Activated naive CD8-positive, alpha-beta T cell treated with anti-CD3 and anti-CD28 coated beads for 36 hours (primary cell): ENCODE data around the gene NOL6. TPM values are rescaled to one million over a fixed set of nuclear protein-coding genes. Genes with fewer than 3 reads are reported as not detected.

ENCODE experiments used
- DNase-seq: peaks from one replicate; pipeline ENCODE4 v3.0.0; 2021
- H3K27ac Mint-ChIP-seq: one replicate; pipeline ENCODE4 v1.8.0; 2022; ENCODE audit warnings: mild to moderate bottlenecking, moderate library complexity, mixed read lengths
- H3K27me3 Mint-ChIP-seq: one replicate; pipeline ENCODE4 v1.8.0; 2022; ENCODE audit warnings: mild to moderate bottlenecking, mixed read lengths
- H3K36me3 Mint-ChIP-seq: one replicate; pipeline ENCODE4 v1.8.0; 2021; ENCODE audit warnings: mild to moderate bottlenecking, mixed read lengths
- H3K4me1 Mint-ChIP-seq: one replicate; pipeline ENCODE4 v1.8.0; 2021; ENCODE audit warnings: mixed read lengths
- H3K4me3 Mint-ChIP-seq: one replicate; pipeline ENCODE4 v1.8.0; 2022; ENCODE audit warnings: mild to moderate bottlenecking, moderate library complexity, mixed read lengths
- H3K9me3 Mint-ChIP-seq: one replicate; pipeline ENCODE4 v1.8.0; 2022; ENCODE audit warnings: mixed read lengths
- total RNA-seq, 2 experiments: library from RNA; stranded (reverse); gene quantifications; one replicate each; pipeline ENCODE4 v1.2.3, GENCODE V29; 2021

Gene NOL6
- total RNA-seq, 2 experiments from 2014 or later: 80.8 to 82.2 TPM

GRCh38 chr9:33480976-33481375, 7.3 kb upstream of the NOL6 start:
- Mint-ChIP-seq H3K4me3 (no peak overlapping the region), H3K4me1 (no peaks in the 10 kb centered on the region), H3K9me3 (no peaks in the 10 kb centered on the region), H3K27ac (no peak overlapping the region), H3K27me3 (no peaks in the 10 kb centered on the region), H3K36me3 (no peaks in the 10 kb centered on the region)
- no peak for DNase-seq

GRCh38 chr9:33480106-33480505, 6.4 kb upstream of the NOL6 start:
- H3K27ac Mint-ChIP-seq: no peak overlapping the region
- no peak for DNase-seq
- no peaks in the 10 kb centered on the region for H3K4me1 Mint-ChIP-seq
- no peaks in the 10 kb centered on the region for H3K36me3 Mint-ChIP-seq
- H3K9me3 Mint-ChIP-seq: no peaks in the 10 kb centered on the region
- no peaks in the 10 kb centered on the region for H3K27me3 Mint-ChIP-seq
- no peak overlapping the region for H3K4me3 Mint-ChIP-seq

- no peak for DNase-seq
- Mint-ChIP-seq H3K4me3 (no peak overlapping the region), H3K27ac (no peak overlapping the region), H3K4me1 (peaks cover 13% of the 10 kb centered on the region), H3K27me3 (no peaks in the 10 kb centered on the region), H3K9me3 (no peaks in the 10 kb centered on the region), H3K36me3 (peaks cover 17% of the 10 kb centered on the region)
These were observed 2.8 kb upstream of the NOL6 start for GRCh38 chr9:33476503-33476902.

- peaks cover 22% of the 10 kb centered on the region for H3K36me3 Mint-ChIP-seq
These were observed 1.6 kb upstream of the NOL6 start for GRCh38 chr9:33475357-33475756.

GRCh38 chr9:33472881-33473615, 676 bp downstream of the NOL6 start:
- peaks cover 28% of the 10 kb centered on the region for H3K36me3 Mint-ChIP-seq
- peaks cover 18% of the 10 kb centered on the region for H3K4me1 Mint-ChIP-seq
- H3K27me3 Mint-ChIP-seq: no peaks in the 10 kb centered on the region

More at GRCh38 chr9:33475357-33475756, 1.6 kb upstream of the NOL6 start:
- no peaks in the 10 kb centered on the region for H3K27me3 Mint-ChIP-seq
- H3K4me1 Mint-ChIP-seq: peaks cover 18% of the 10 kb centered on the region
- H3K4me3 Mint-ChIP-seq: no peak overlapping the region
- no peak overlapping the region for H3K27ac Mint-ChIP-seq
- H3K9me3 Mint-ChIP-seq: no peaks in the 10 kb centered on the region
- no peak for DNase-seq

GRCh38 chr9:33472171-33472880, 1.4 kb downstream of the NOL6 start:
- no peak for DNase-seq
- peaks cover 18% of the 10 kb centered on the region for H3K4me1 Mint-ChIP-seq
- H3K9me3 Mint-ChIP-seq: no peaks in the 10 kb centered on the region
- no peaks in the 10 kb centered on the region for H3K27me3 Mint-ChIP-seq
- peak overlapping the region; percentile 97 for H3K4me3 Mint-ChIP-seq
- peaks cover 29% of the 10 kb centered on the region for H3K36me3 Mint-ChIP-seq
- peak overlapping the region; percentile 16 for H3K27ac Mint-ChIP-seq

More at GRCh38 chr9:33472881-33473615, 676 bp downstream of the NOL6 start:
- no peaks in the 10 kb centered on the region for H3K9me3 Mint-ChIP-seq
- DNase-seq: no peak
- peak overlapping the region; percentile 97 for H3K4me3 Mint-ChIP-seq
- H3K27ac Mint-ChIP-seq: peak overlapping the region; percentile 92

GRCh38 chr9:33471361-33471760, 2.4 kb downstream of the NOL6 start:
- H3K4me3 Mint-ChIP-seq: no peak overlapping the region
- no peaks in the 10 kb centered on the region for H3K27me3 Mint-ChIP-seq

GRCh38 chr9:33469891-33470290, 3.8 kb downstream of the NOL6 start:
- Mint-ChIP-seq H3K27ac (no peak overlapping the region), H3K4me3 (no peak overlapping the region), H3K4me1 (peaks cover 18% of the 10 kb centered on the region), H3K36me3 (peaks cover 31% of the 10 kb centered on the region), H3K9me3 (no peaks in the 10 kb centered on the region), H3K27me3 (no peaks in the 10 kb centered on the region)
- no peak for DNase-seq

More at GRCh38 chr9:33471361-33471760, 2.4 kb downstream of the NOL6 start:
- peaks cover 18% of the 10 kb centered on the region for H3K4me1 Mint-ChIP-seq
- no peak for DNase-seq
- H3K27ac Mint-ChIP-seq: no peak overlapping the region
- peaks cover 29% of the 10 kb centered on the region for H3K36me3 Mint-ChIP-seq
- H3K9me3 Mint-ChIP-seq: no peaks in the 10 kb centered on the region

- H3K9me3 Mint-ChIP-seq: no peaks in the 10 kb centered on the region
- H3K27ac Mint-ChIP-seq: no peak overlapping the region
- no peak for DNase-seq
These were observed 4.7 kb downstream of the NOL6 start for GRCh38 chr9:33468797-33469621.

GRCh38 chr9:33468215-33468730, 5.5 kb downstream of the NOL6 start:
- H3K9me3 Mint-ChIP-seq: no peaks in the 10 kb centered on the region
- H3K36me3 Mint-ChIP-seq: peaks cover 31% of the 10 kb centered on the region
- no peak overlapping the region for H3K27ac Mint-ChIP-seq
- no peak overlapping the region for H3K4me3 Mint-ChIP-seq
- no peaks in the 10 kb centered on the region for H3K27me3 Mint-ChIP-seq
- peaks cover 17% of the 10 kb centered on the region for H3K4me1 Mint-ChIP-seq
- DNase-seq: no peak

More at GRCh38 chr9:33468797-33469621, 4.7 kb downstream of the NOL6 start:
- H3K36me3 Mint-ChIP-seq: peaks cover 34% of the 10 kb centered on the region
- H3K4me3 Mint-ChIP-seq: no peak overlapping the region
- H3K27me3 Mint-ChIP-seq: no peaks in the 10 kb centered on the region
- H3K4me1 Mint-ChIP-seq: peaks cover 17% of the 10 kb centered on the region

GRCh38 chr9:33467526-33467925, 6.2 kb downstream of the NOL6 start:
- no peak overlapping the region for H3K27ac Mint-ChIP-seq
- H3K36me3 Mint-ChIP-seq: peaks cover 29% of the 10 kb centered on the region
- H3K4me3 Mint-ChIP-seq: no peak overlapping the region
- no peaks in the 10 kb centered on the region for H3K27me3 Mint-ChIP-seq
- no peak for DNase-seq
- peaks cover 15% of the 10 kb centered on the region for H3K4me1 Mint-ChIP-seq
- H3K9me3 Mint-ChIP-seq: no peaks in the 10 kb centered on the region

- Mint-ChIP-seq H3K4me3 (no peak overlapping the region), H3K27ac (no peak overlapping the region), H3K27me3 (no peaks in the 10 kb centered on the region), H3K4me1 (peaks cover 10% of the 10 kb centered on the region), H3K9me3 (no peaks in the 10 kb centered on the region), H3K36me3 (peaks cover 22% of the 10 kb centered on the region)
- DNase-seq: peak; percentile 72
These were observed 6.9 kb downstream of the NOL6 start for GRCh38 chr9:33466565-33467495.

- Mint-ChIP-seq H3K9me3 (no peaks in the 10 kb centered on the region), H3K36me3 (peaks cover 14% of the 10 kb centered on the region), H3K4me1 (peaks cover 7% of the 10 kb centered on the region), H3K27ac (no peak overlapping the region), H3K27me3 (no peaks in the 10 kb centered on the region), H3K4me3 (no peak overlapping the region)
- DNase-seq: no peak
These were observed 7.8 kb downstream of the NOL6 start for GRCh38 chr9:33465596-33466564.
